GM12891 (cell line): ENCODE measurements around the gene IDE.

Experiments used
- PAX5 ChIP-seq: IDR thresholded peaks from 2 replicates; pipeline ENCODE4 v1.6.1; 2011; ENCODE audit warnings: low read length, moderate library complexity, mild to moderate bottlenecking; ENCODE audit not compliant: insufficient read depth, severe bottlenecking
- POLR2A ChIP-seq: IDR thresholded peaks from 2 replicates; pipeline ENCODE4 v1.6.1; 2011; ENCODE audit warnings: low read depth, low read length, control low read depth
- POLR2AphosphoS5 ChIP-seq: IDR thresholded peaks from 2 replicates; pipeline ENCODE4 v1.6.1; 2011; ENCODE audit warnings: low read depth, low read length, control low read depth
- POU2F2 ChIP-seq: IDR thresholded peaks from 2 replicates; pipeline ENCODE4 v1.6.1; 2011; ENCODE audit warnings: low read depth, mild to moderate bottlenecking, control low read depth, low read length, moderate library complexity
- SPI1 ChIP-seq: IDR thresholded peaks from 2 replicates; pipeline ENCODE4 v1.6.1; 2011; ENCODE audit warnings: low read depth, low read length, control low read depth
- TAF1 ChIP-seq: IDR thresholded peaks from 2 replicates; pipeline ENCODE4 v1.6.1; 2011; ENCODE audit warnings: low read depth, low read length, control low read depth

DNA sequence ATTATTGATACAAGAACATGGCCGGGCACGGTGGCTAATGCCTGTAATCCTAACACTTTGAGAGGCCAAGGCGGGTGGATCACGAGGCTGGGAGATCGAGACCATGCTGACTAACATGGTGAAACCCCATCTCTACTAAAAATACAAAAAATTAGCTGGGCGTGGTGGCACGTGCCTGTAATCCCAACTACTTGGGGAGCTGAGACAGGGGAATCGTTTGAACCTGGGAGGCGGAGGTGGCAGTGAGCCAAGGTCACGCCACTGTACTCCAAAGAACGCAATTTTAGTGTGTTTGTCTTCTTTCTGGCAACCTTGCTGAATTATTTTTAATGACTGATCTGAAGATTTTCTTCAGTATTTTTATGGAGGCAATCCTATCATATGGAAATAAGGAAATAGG lies 46.2 kb downstream of the IDE start:
- TF ChIP-seq POLR2A = no peak
- TF ChIP-seq TAF1 = no peak
- TF ChIP-seq POLR2AphosphoS5 = no peak
- TF ChIP-seq POU2F2 = no peak
- no peak for TF ChIP-seq SPI1
- no peak for TF ChIP-seq PAX5
